ENCODE measurements around the gene MBOAT1.

- TF ChIP-seq, protein P1, sequence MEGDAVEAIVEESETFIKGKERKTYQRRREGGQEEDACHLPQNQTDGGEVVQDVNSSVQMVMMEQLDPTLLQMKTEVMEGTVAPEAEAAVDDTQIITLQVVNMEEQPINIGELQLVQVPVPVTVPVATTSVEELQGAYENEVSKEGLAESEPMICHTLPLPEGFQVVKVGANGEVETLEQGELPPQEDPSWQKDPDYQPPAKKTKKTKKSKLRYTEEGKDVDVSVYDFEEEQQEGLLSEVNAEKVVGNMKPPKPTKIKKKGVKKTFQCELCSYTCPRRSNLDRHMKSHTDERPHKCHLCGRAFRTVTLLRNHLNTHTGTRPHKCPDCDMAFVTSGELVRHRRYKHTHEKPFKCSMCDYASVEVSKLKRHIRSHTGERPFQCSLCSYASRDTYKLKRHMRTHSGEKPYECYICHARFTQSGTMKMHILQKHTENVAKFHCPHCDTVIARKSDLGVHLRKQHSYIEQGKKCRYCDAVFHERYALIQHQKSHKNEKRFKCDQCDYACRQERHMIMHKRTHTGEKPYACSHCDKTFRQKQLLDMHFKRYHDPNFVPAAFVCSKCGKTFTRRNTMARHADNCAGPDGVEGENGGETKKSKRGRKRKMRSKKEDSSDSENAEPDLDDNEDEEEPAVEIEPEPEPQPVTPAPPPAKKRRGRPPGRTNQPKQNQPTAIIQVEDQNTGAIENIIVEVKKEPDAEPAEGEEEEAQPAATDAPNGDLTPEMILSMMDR (IDR thresholded peaks at IDR 0.05): no peak
- no peak for TF ChIP-seq ZFX (IDR thresholded peaks at IDR 0.05; ENCODE audit: borderline replicate concordance)
Observed at GRCh38 chr6:20233007-20233730, 20.9 kb upstream of the MBOAT1 start.

Measured in 22Rv1 (cell line).